IMR-90 (cell line): ENCODE results near the gene DLGAP4. TPM values are rescaled to one million over a fixed set of nuclear protein-coding genes. Genes with fewer than 3 reads are reported as not detected.

Experiments used
- ATAC-seq: fragments of 200-7000 bp; cut with Tn5 transposase; 2 replicates; pipeline ENCODE4 v1.9.1; 2020; ENCODE audit warnings: low read depth, mild to moderate bottlenecking, moderate library complexity
- BruUV-seq: library from RNA; stranded (reverse); fragments of 400-500 nt; replicated peaks from 2 replicates; lab custom pipeline; 2021; lab: Mats Ljungman, UMichigan
- CTCF ChIA-PET: fragments of 300-600 bp; formaldehyde crosslinking; extraction: SDS; loops from one replicate; lab custom pipeline; 2021; ENCODE audit warnings: antibody characterized with exemption; lab: Yijun Ruan, JAX
- POLR2A ChIA-PET: fragments of 300-600 bp; sonication (Branson Sonifier 250); formaldehyde crosslinking; loops from one replicate; lab custom pipeline; 2022; ENCODE audit warnings: antibody characterized with exemption; ENCODE audit not compliant: unreplicated experiment; lab: Charles Lee
- DNase-seq: peaks from one replicate; pipeline ENCODE4 v3.0.0; 2013
- H2AFZ ChIP-seq: replicated peaks from 2 replicates; pipeline ENCODE3; 2013; ENCODE audit warnings: low read length, mild to moderate bottlenecking; ENCODE audit not compliant: poor library complexity
- H2AK5ac ChIP-seq: 2 replicates; pipeline ENCODE4 v1.6.1; 2013; ENCODE audit warnings: low read depth, low read length, inconsistent platforms
- H2AK9ac ChIP-seq: replicated peaks from 2 replicates; pipeline ENCODE3; 2013; ENCODE audit warnings: mild to moderate bottlenecking, low read depth, low read length, moderate library complexity; ENCODE audit not compliant: poor library complexity
- H2BK120ac ChIP-seq: 2 replicates; pipeline ENCODE4 v1.6.1; 2013; ENCODE audit warnings: low read depth, low read length, inconsistent platforms
- H2BK15ac ChIP-seq: 3 replicates; pipeline ENCODE4 v1.6.1; 2013; ENCODE audit warnings: low read depth, low read length, inconsistent platforms
- H2BK20ac ChIP-seq: 2 replicates; pipeline ENCODE4 v1.6.1; 2013; ENCODE audit warnings: low read depth, mild to moderate bottlenecking, inconsistent platforms, low read length, moderate library complexity
- H2BK5ac ChIP-seq: 2 replicates; pipeline ENCODE4 v1.6.1; 2013; ENCODE audit warnings: mild to moderate bottlenecking, low read depth, low read length, inconsistent platforms; ENCODE audit not compliant: poor library complexity, severe bottlenecking
- H3K14ac ChIP-seq: replicated peaks from 2 replicates; pipeline ENCODE4 v1.6.1; 2013; ENCODE audit warnings: low read depth, low read length, inconsistent platforms
- H3K18ac ChIP-seq: 2 replicates; pipeline ENCODE4 v1.6.1; 2013; ENCODE audit warnings: low read depth, low read length, control low read depth
- H3K23ac ChIP-seq: 2 replicates; pipeline ENCODE4 v1.6.1; 2013; ENCODE audit warnings: low read depth, low read length, inconsistent platforms
- H3K27ac ChIP-seq: 2 replicates; pipeline ENCODE4 v1.5.1; 2013; ENCODE audit warnings: mild to moderate bottlenecking, control low read depth, low read length; ENCODE audit not compliant: insufficient read depth
- H3K27me3 ChIP-seq: 2 replicates; pipeline ENCODE4 v1.6.1; 2013; ENCODE audit warnings: low read length; ENCODE audit not compliant: control insufficient read depth, insufficient read depth
- H3K36me3 ChIP-seq: 2 replicates; pipeline ENCODE4 v1.6.1; 2013; ENCODE audit warnings: low read length, mixed read lengths; ENCODE audit not compliant: control insufficient read depth, insufficient read depth
- H3K4ac ChIP-seq: 2 replicates; pipeline ENCODE4 v1.6.1; 2013; ENCODE audit warnings: low read depth, low read length, inconsistent platforms
- H3K4me1 ChIP-seq: 2 replicates; pipeline ENCODE4 v1.6.1; 2013; ENCODE audit warnings: low read length, mixed read lengths; ENCODE audit not compliant: control insufficient read depth, insufficient read depth
- H3K4me2 ChIP-seq: 2 replicates; pipeline ENCODE4 v1.6.1; 2013; ENCODE audit warnings: low read depth, mild to moderate bottlenecking, control low read depth, low read length, moderate library complexity
- H3K4me3 ChIP-seq: 2 replicates; pipeline ENCODE4 v1.5.1; 2013; ENCODE audit warnings: low read depth, mild to moderate bottlenecking, control low read depth, low read length, moderate library complexity; ENCODE audit not compliant: insufficient read depth
- H3K56ac ChIP-seq: 2 replicates; pipeline ENCODE4 v1.6.1; 2013; ENCODE audit warnings: low read length, inconsistent platforms; ENCODE audit not compliant: insufficient read depth; ENCODE audit errors: extremely low read depth
- H3K79me1 ChIP-seq, 2 experiments: 2 replicates each; pipeline ENCODE4 v1.6.1; 2013; ENCODE audit warnings: low read length in 2 of 2, inconsistent platforms in 1 of 2, low read depth in 1 of 2
- H3K9ac ChIP-seq: 2 replicates; pipeline ENCODE4 v1.6.1; 2013; ENCODE audit warnings: low read depth, low read length, control low read depth
- H3K9me1 ChIP-seq: 2 replicates; pipeline ENCODE4 v1.6.1; 2013; ENCODE audit warnings: low read length, inconsistent platforms; ENCODE audit not compliant: insufficient read depth
- H3K9me3 ChIP-seq: 2 replicates; pipeline ENCODE4 v1.6.1; 2013; ENCODE audit warnings: low read length; ENCODE audit not compliant: control insufficient read depth, insufficient read depth
- H4K20me1 ChIP-seq: 2 replicates; pipeline ENCODE4 v1.6.1; 2013; ENCODE audit warnings: low read length, inconsistent platforms; ENCODE audit not compliant: insufficient read depth
- H4K5ac ChIP-seq: 2 replicates; pipeline ENCODE4 v1.6.1; 2013; ENCODE audit warnings: mild to moderate bottlenecking, low read depth, low read length, control low read depth
- H4K8ac ChIP-seq, 2 experiments: 2 replicates each; pipeline ENCODE4 v1.6.1; 2013; ENCODE audit warnings: low read depth in 2 of 2, low read length in 2 of 2, control low read depth in 1 of 2, inconsistent platforms in 1 of 2
- H4K91ac ChIP-seq: 2 replicates; pipeline ENCODE4 v1.6.1; 2013; ENCODE audit warnings: low read depth, low read length, inconsistent platforms; ENCODE audit not compliant: insufficient read depth
- CTCF ChIP-seq: conservative IDR thresholded peaks from 2 replicates; pipeline ENCODE4 v1.5.1; 2012; ENCODE audit warnings: mild to moderate bottlenecking, low read depth, low read length, improper control_type of control experiment
- ELK1 ChIP-seq: fragments of 150-350 bp; IDR thresholded peaks from 2 replicates; pipeline ENCODE4 v1.6.1; 2016; ENCODE audit warnings: low read depth, mild to moderate bottlenecking, low read length, moderate library complexity, borderline replicate concordance
- MAFK ChIP-seq: IDR thresholded peaks from 2 replicates; pipeline ENCODE4 v1.6.1; 2012; ENCODE audit warnings: low read depth, low read length, improper control_type of control experiment
- POLR2A ChIP-seq: IDR thresholded peaks from 2 replicates; pipeline ENCODE4 v1.6.1; 2012; ENCODE audit warnings: mild to moderate bottlenecking, low read depth, low read length
- SMC3 ChIP-seq: fragments of 150-350 bp; IDR thresholded peaks from 2 replicates; pipeline ENCODE4 v1.6.1; 2016; ENCODE audit warnings: low read depth, mild to moderate bottlenecking, antibody characterized with exemption, low read length, moderate library complexity
- WGBS, 2 experiments: methylation state at CpG; one replicate each; pipeline versions ENCODE4 v1.1.5 to v1.1.7; 2013; ENCODE audit warnings: missing lambda C conversion rate in 2 of 2; ENCODE audit not compliant: insufficient read length in 1 of 2; ENCODE audit errors: extremely low coverage in 2 of 2; 5-methylcytosine and 5-hydroxymethylcytosine counted together
- dilution Hi-C: fragments of 300-500 bp; cut with HindIII; formaldehyde crosslinking; loops from one replicate; pipeline ENCODE4 v1.14.3; 2018; ENCODE audit warnings: low sequenced_read_pairs; ENCODE audit not compliant: unreplicated experiment
- in situ Hi-C: fragments of 300-500 bp; cut with MboI; formaldehyde crosslinking; loops from 3 replicates; pipeline ENCODE4 v1.14.3; 2019; ENCODE audit warnings: low sequenced_read_pairs, inconsistent platforms, mixed read lengths
- intact Hi-C: fragments of 100-400 bp; cut with micrococcal nuclease; formaldehyde crosslinking; loops from 2 replicates; pipeline ENCODE4 v1.10.0; 2022
- polyA plus RNA-seq, 3 experiments: library from polyadenylated mRNA; depleted of rRNA; stranded (reverse); fragments of >200 nt; gene quantifications; 2 replicates each; pipeline ENCODE4 v1.2.3, GENCODE V29; 2012; ENCODE audit warnings: low replicate concordance in 1 of 3
- total RNA-seq: library from RNA; depleted of rRNA; stranded (reverse); fragments of >200 nt; gene quantifications from 2 replicates; pipeline ENCODE4 v1.2.3, GENCODE V29; 2012

The DLGAP4 gene
- total and polyA plus RNA-seq, 2 of the 4 experiments (the other 2 are of a cell fraction) = 32.3 to 73.2 TPM

GRCh38 chr20:36266189-36266588 is 40.0 kb upstream of the DLGAP4 start:
- DNase-seq (no peak), ATAC-seq (no peak)
- Histone ChIP-seq H3K4ac (no peak overlapping the region), H2BK15ac (no peak overlapping the region), H3K23ac (no peak overlapping the region), H3K56ac (no peak overlapping the region), H3K14ac (no peak overlapping the region), H2BK120ac (no peak overlapping the region), H2AK9ac (no peak overlapping the region), H3K9ac (no peak overlapping the region), H3K4me1 (no peaks in the 10 kb centered on the region), H2BK20ac (no peak overlapping the region), H3K27me3 (peaks cover 26% of the 10 kb centered on the region), H3K9me3 (no peaks in the 10 kb centered on the region), H2AFZ (no peak overlapping the region), H4K5ac (no peak overlapping the region), H3K4me2 (no peak overlapping the region), H3K27ac (no peak overlapping the region), H2AK5ac (no peak overlapping the region), H4K91ac (no peak overlapping the region), H3K9me1 (no peaks in the 10 kb centered on the region), H4K20me1 (no peaks in the 10 kb centered on the region), H4K8ac (no peak overlapping the region), H2BK5ac (no peak overlapping the region), H3K4me3 (no peak overlapping the region), H3K79me1 (no peaks in the 10 kb centered on the region), H3K36me3 (no peaks in the 10 kb centered on the region), H3K18ac (no peak overlapping the region)
- intact Hi-C loops (no loop called here), in situ Hi-C loops (no loop called here), dilution Hi-C loops (no loop called here)
- no TSS peak for BruUV-seq
- POLR2A ChIA-PET = no interaction called here
- CTCF ChIA-PET = no interaction called here
- WGBS, 2 experiments = no CpG with 5 or more reads among the region's 6 CpGs
- TF ChIP-seq SMC3 (no peak), CTCF (no peak), MAFK (no peak), ELK1 (no peak), POLR2A (no peak)
